Natural killer cell treated with Interleukin-12 subunit alpha and Interleukin-12 subunit beta and Interleukin-15 and Interleukin-18, amount 100 ng/mL, for 72 hours (primary cell): ENCODE measurements around the gene SPPL2A. TPM values are rescaled to one million over a fixed set of nuclear protein-coding genes. Genes with fewer than 3 reads are reported as not detected.
A peak's percentile ranks its signal among the peaks of the same experiment; 100 is the strongest.
"Not testable (repeated sequence)": the region's sequence is repeated elsewhere in the genome, so short reads cannot be mapped to it uniquely, and the experiment has no call there.

Experiments
- ATAC-seq, 2 donors: fragments of 150-1000 bp; cut with Tn5 transposase in 1 of 2; sonication (Bioruptor Pico), chemical (Tn5 transposase) in 1 of 2; 2 replicates each; pipeline ENCODE4 v1.10.0; 2021
- DNase-seq: peaks from one replicate; pipeline ENCODE4 v3.0.0; 2022; ENCODE audit warnings: low spot score
- H3K27ac Mint-ChIP-seq, 2 donors: 1 replicate in 1 of 2; 2 replicates in 1 of 2; pipeline ENCODE4 v1.8.0; 2022; ENCODE audit warnings: mixed read lengths in 2 of 2, mild to moderate bottlenecking in 1 of 2, moderate library complexity in 1 of 2
- H3K27me3 Mint-ChIP-seq, 2 donors: 1 replicate in 1 of 2; 2 replicates in 1 of 2; pipeline ENCODE4 v1.8.0; 2022; ENCODE audit warnings: mixed read lengths in 2 of 2
- H3K36me3 Mint-ChIP-seq: one replicate; pipeline ENCODE4 v1.8.0; 2022; ENCODE audit warnings: mixed read lengths
- H3K4me1 Mint-ChIP-seq, 2 donors: 1 replicate in 1 of 2; 2 replicates in 1 of 2; pipeline ENCODE4 v1.8.0; 2022; ENCODE audit warnings: low read depth in 2 of 2, mixed read lengths in 2 of 2, mild to moderate bottlenecking in 1 of 2
- H3K4me3 Mint-ChIP-seq: one replicate; pipeline ENCODE4 v1.8.0; 2022; ENCODE audit warnings: mixed read lengths
- H3K9me3 Mint-ChIP-seq: 2 replicates; pipeline ENCODE4 v1.8.0; 2022; ENCODE audit warnings: mixed read lengths
- total RNA-seq, 2 donors: library from RNA; stranded (reverse); gene quantifications; one replicate each; pipeline ENCODE4 v1.2.3, GENCODE V29; 2022

SPPL2A gene
- total RNA-seq: 100 to 1,000 TPM; 121 to 201 TPM

- Mint-ChIP-seq H3K9me3 (no peaks in the 10 kb centered on the region), H3K4me3 (peak within 1 kb of the TSS; percentile 93), H3K4me1 (peaks cover 35 to 46% of the 10 kb centered on the region in 2 donors), H3K27ac (peak within 1 kb of the TSS; percentile 93 to 94), H3K36me3 (peaks cover 5% of the 10 kb centered on the region), H3K27me3 (no peaks in the 10 kb centered on the region)
- DNase-seq (peak; percentile 91), ATAC-seq (peak; percentile 96 to 97)
These were observed at the start of gene SPPL2A for GRCh38 chr15:50765195-50765967. Gene SPPL2A, minus strand, starts transcription at chr15:50765706. Its CDS starts 173 bp downstream, at chr15:50765533.

- DNase-seq (no peak), ATAC-seq (no peak)
- no peaks in the 10 kb centered on the region for H3K9me3 Mint-ChIP-seq
- H3K4me1 Mint-ChIP-seq: no peaks in the 10 kb centered on the region
- no peak overlapping the region for H3K27ac Mint-ChIP-seq
- H3K27me3 Mint-ChIP-seq: peaks cover 6 to 8% of the 10 kb centered on the region in 2 donors
- no peaks in the 10 kb centered on the region for H3K36me3 Mint-ChIP-seq
- H3K4me3 Mint-ChIP-seq: no peak overlapping the region
These were observed 49.1 kb upstream of the SPPL2A start for GRCh38 chr15:50814634-50815033.

- ATAC-seq (no peak), DNase-seq (no peak)
- no peaks in the 10 kb centered on the region for H3K36me3 Mint-ChIP-seq
- H3K9me3 Mint-ChIP-seq: no peaks in the 10 kb centered on the region
- H3K4me3 Mint-ChIP-seq: no peak overlapping the region
- H3K4me1 Mint-ChIP-seq: no peaks in the 10 kb centered on the region
- H3K27me3 Mint-ChIP-seq: peaks cover 3 to 4% of the 10 kb centered on the region in 2 donors
- no peak overlapping the region for H3K27ac Mint-ChIP-seq
These were observed 48.4 kb upstream of the SPPL2A start for GRCh38 chr15:50813865-50814264.

- DNase-seq (no peak), ATAC-seq (no peak)
- no peaks in the 10 kb centered on the region for H3K9me3 Mint-ChIP-seq
- H3K4me1 Mint-ChIP-seq: no peaks in the 10 kb centered on the region
- H3K36me3 Mint-ChIP-seq: no peaks in the 10 kb centered on the region
- no peak overlapping the region for H3K27ac Mint-ChIP-seq
- peaks cover 8% of the 10 kb centered on the region in 2 donors for H3K27me3 Mint-ChIP-seq
- no peak overlapping the region for H3K4me3 Mint-ChIP-seq
These were observed 47.6 kb upstream of the SPPL2A start for GRCh38 chr15:50813089-50813488.

- H3K4me3 Mint-ChIP-seq, DNase-seq, H3K27ac Mint-ChIP-seq, H3K36me3 Mint-ChIP-seq, ATAC-seq, H3K4me1 Mint-ChIP-seq, H3K9me3 Mint-ChIP-seq, H3K27me3 Mint-ChIP-seq: not testable (repeated sequence)
These were observed 46.6 kb upstream of the SPPL2A start for GRCh38 chr15:50812181-50812506.

GRCh38 chr15:50811461-50812180, 46.1 kb upstream of the SPPL2A start:
- H3K27me3 Mint-ChIP-seq, H3K4me1 Mint-ChIP-seq, H3K27ac Mint-ChIP-seq, ATAC-seq, H3K9me3 Mint-ChIP-seq, H3K4me3 Mint-ChIP-seq, DNase-seq, H3K36me3 Mint-ChIP-seq: not testable (repeated sequence)

- Mint-ChIP-seq H3K27me3 (peaks cover 5 to 8% of the 10 kb centered on the region in 2 donors), H3K9me3 (no peaks in the 10 kb centered on the region), H3K4me1 (no peaks in the 10 kb centered on the region), H3K36me3 (no peaks in the 10 kb centered on the region), H3K4me3 (no peak overlapping the region), H3K27ac (no peak overlapping the region)
- ATAC-seq (no peak), DNase-seq (no peak)
These were observed 44.6 kb upstream of the SPPL2A start for GRCh38 chr15:50810128-50810527.

GRCh38 chr15:50808728-50809127, 43.2 kb upstream of the SPPL2A start:
- Mint-ChIP-seq H3K4me3 (no peak overlapping the region), H3K36me3 (no peaks in the 10 kb centered on the region), H3K9me3 (no peaks in the 10 kb centered on the region), H3K27ac (no peak overlapping the region), H3K27me3 (peaks cover 5 to 8% of the 10 kb centered on the region in 2 donors), H3K4me1 (no peaks in the 10 kb centered on the region)
- no peak for ATAC-seq
- DNase-seq: no peak

GRCh38 chr15:50803479-50804180, 38.1 kb upstream of the SPPL2A start:
- no peak overlapping the region for H3K4me3 Mint-ChIP-seq
- H3K36me3 Mint-ChIP-seq: no peaks in the 10 kb centered on the region
- no peak overlapping the region for H3K27ac Mint-ChIP-seq
- H3K4me1 Mint-ChIP-seq: no peaks in the 10 kb centered on the region
- no peak for DNase-seq
- no peaks in the 10 kb centered on the region for H3K9me3 Mint-ChIP-seq
- peaks cover 2 to 3% of the 10 kb centered on the region in 2 donors for H3K27me3 Mint-ChIP-seq
- ATAC-seq: no peak

GRCh38 chr15:50800715-50801114, 35.2 kb upstream of the SPPL2A start:
- no peaks in the 10 kb centered on the region for H3K36me3 Mint-ChIP-seq
- H3K9me3 Mint-ChIP-seq: no peaks in the 10 kb centered on the region
- ATAC-seq (no peak), DNase-seq (no peak)
- peaks cover 0 to 2% of the 10 kb centered on the region in 2 donors for H3K27me3 Mint-ChIP-seq
- no peaks in the 10 kb centered on the region for H3K4me1 Mint-ChIP-seq
- no peak overlapping the region for H3K4me3 Mint-ChIP-seq
- H3K27ac Mint-ChIP-seq: no peak overlapping the region

GRCh38 chr15:50798684-50799083, 33.2 kb upstream of the SPPL2A start:
- H3K27me3 Mint-ChIP-seq: peaks cover 2 to 6% of the 10 kb centered on the region in 2 donors
- no peaks in the 10 kb centered on the region for H3K4me1 Mint-ChIP-seq
- no peak overlapping the region for H3K27ac Mint-ChIP-seq
- no peak for ATAC-seq
- H3K36me3 Mint-ChIP-seq: no peaks in the 10 kb centered on the region
- H3K4me3 Mint-ChIP-seq: no peak overlapping the region
- no peaks in the 10 kb centered on the region for H3K9me3 Mint-ChIP-seq
- no peak for DNase-seq

GRCh38 chr15:50797926-50798325, 32.4 kb upstream of the SPPL2A start:
- ATAC-seq (no peak), DNase-seq (no peak)
- Mint-ChIP-seq H3K9me3 (no peaks in the 10 kb centered on the region), H3K36me3 (no peaks in the 10 kb centered on the region), H3K4me3 (no peak overlapping the region), H3K27me3 (peaks cover 2 to 6% of the 10 kb centered on the region in 2 donors), H3K27ac (no peak overlapping the region), H3K4me1 (no peaks in the 10 kb centered on the region)

GRCh38 chr15:50791486-50791885, 26.0 kb upstream of the SPPL2A start:
- Mint-ChIP-seq H3K27me3 (peaks cover 2 to 6% of the 10 kb centered on the region in 2 donors), H3K9me3 (no peaks in the 10 kb centered on the region), H3K4me1 (no peaks in the 10 kb centered on the region), H3K4me3 (no peak overlapping the region), H3K27ac (no peak overlapping the region), H3K36me3 (no peaks in the 10 kb centered on the region)
- ATAC-seq (no peak), DNase-seq (no peak)
